ENCODE results near the gene RAF1.

The RAF1 gene

DNA sequence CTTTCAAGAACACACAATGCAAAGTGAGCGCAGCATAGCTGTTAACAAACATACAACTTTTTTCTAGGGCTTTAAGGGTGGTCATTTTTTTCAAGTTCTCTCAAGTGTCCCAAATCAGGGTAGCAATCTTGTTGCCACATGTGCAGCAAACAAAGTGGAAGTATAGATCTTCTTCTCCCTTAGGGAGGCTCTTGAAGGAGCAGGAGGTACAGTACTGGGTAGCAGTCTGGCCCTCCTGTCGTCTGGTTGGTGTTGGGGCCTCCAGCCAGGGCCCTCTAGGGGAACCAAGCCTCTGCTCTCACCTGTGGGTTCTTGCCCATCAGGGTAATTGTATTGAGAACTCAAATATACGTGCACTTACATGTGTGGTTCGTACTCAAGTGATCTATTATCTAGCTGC, 81.2 kb downstream of the RAF1 start:
- TF ChIP-seq, protein P1, sequence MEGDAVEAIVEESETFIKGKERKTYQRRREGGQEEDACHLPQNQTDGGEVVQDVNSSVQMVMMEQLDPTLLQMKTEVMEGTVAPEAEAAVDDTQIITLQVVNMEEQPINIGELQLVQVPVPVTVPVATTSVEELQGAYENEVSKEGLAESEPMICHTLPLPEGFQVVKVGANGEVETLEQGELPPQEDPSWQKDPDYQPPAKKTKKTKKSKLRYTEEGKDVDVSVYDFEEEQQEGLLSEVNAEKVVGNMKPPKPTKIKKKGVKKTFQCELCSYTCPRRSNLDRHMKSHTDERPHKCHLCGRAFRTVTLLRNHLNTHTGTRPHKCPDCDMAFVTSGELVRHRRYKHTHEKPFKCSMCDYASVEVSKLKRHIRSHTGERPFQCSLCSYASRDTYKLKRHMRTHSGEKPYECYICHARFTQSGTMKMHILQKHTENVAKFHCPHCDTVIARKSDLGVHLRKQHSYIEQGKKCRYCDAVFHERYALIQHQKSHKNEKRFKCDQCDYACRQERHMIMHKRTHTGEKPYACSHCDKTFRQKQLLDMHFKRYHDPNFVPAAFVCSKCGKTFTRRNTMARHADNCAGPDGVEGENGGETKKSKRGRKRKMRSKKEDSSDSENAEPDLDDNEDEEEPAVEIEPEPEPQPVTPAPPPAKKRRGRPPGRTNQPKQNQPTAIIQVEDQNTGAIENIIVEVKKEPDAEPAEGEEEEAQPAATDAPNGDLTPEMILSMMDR (IDR thresholded peaks at IDR 0.05) = no peak

DNA sequence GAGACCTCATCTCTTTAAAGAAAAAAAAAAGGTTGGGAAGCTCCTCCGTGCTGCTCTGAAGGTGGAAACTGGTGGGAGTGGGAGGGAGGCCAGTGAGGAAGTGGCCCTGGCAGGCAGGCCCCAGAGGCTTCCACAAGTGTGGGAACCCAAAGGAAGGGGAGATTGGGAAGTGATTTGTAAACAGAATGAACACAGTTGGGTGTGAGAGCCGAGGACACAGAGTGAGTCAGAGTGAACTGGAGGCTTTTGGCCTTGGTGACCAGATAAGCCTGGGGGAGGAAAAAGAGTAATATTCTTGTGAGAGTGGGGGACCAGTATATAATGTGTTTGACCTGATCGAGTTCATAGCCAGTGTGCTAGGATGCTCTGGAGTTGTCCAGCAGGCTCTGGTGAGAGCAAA, 84.0 kb downstream of the RAF1 start:
- TF ChIP-seq, protein P1 (IDR thresholded peaks at IDR 0.05) = no peak

DNA sequence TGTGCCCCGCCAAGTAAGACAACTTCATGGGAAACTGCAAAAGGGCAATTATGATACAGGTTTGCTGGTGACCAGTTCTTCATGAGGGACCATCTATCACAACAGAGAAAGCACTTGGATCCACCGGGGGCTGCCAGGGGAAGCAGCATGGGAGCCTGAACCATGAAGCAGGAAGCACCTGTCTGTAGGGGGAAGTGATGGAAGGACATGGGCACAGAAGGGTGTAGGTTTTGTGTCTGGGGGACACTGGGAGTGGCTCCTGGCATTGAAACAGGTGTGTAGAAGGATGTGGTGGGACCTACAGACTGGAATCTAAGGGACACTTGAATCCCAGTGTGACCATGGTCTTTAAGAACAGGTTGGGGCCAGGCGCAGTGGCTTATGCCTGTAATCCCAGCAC, 84.5 kb downstream of the RAF1 start:
- TF ChIP-seq, protein P1 (IDR thresholded peaks at IDR 0.05) = no peak

DNA sequence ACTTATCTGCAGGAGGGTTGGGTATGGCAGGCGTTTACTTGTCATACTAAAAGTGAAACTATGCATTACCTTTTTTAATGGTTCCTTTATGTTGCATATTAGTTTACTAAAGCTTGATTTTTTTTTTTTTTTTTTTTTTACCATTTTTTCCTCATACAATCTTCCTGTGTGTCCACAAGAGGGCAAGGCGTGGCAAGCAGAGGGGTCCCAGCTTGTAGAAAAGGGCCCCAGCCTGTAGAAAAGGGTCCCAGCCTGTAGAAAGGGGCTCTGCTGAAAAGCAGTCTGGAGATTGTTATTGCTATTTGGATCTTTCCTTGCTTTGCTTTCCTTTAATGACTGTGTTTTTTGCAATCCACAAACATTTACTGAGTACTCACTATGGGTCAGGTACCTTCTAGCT, 85.2 kb downstream of the RAF1 start:
- TF ChIP-seq, protein P1 (IDR thresholded peaks at IDR 0.05) = no peak

DNA sequence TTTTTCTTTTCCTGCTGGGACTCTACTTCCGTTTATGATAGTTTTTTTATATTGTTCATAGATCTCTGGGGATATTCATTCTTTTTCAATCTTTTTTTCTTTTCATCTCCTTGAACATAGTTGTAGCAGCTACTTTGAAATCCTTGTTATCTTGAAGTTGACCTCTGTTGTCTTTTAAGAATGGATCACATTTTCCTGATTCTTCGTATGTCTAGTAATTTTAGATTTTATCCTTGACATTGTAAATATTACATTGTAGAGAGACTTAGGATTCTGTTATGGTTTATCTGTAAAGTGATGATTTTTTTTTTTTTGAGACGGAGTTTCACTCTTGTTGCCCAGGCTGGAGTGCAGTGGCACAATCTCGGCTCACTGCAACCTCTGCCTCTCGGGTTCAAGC, 86.5 kb downstream of the RAF1 start:
- TF ChIP-seq, protein P1 (IDR thresholded peaks at IDR 0.05) = no peak

DNA sequence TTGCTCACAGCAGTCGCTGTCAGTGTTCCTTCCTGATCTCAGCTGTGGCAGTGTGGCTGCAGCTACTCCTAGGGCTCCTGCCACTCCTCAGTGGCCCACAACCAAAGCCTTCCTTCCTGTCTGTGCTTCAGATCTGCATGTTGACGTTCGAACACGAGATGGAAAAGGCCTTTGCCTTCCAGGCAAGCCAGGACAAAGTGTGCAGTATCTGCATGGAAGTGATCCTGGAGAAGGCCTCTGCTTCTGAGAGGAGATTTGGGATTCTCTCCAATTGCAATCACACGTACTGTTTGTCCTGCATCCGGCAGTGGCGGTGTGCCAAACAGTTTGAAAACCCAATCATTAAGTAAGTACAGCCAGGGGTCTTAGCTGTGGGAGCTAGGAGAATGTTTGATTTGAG, 89.3 kb downstream of the RAF1 start:
- TF ChIP-seq, protein P1 (IDR thresholded peaks at IDR 0.05) = no peak

DNA sequence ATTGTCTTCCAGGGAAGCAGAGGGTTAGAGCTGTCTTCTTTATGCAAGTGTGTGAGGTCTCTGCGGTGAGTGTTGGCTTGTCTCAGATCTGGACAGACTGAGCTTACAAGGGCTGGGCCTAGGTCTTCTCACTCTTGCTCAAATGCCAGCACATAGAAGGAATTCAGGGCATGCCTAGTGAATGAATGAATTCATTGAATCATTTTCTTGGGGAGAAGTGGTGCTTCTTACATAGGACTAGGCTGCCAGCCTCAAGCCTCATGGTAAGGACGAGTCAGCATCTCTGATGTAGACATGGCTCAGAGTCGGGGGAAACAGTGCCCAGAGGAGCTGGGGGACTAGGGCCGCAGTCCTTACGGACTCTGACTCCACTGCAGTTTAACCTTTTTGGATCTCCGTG, 89.8 kb downstream of the RAF1 start:
- TF ChIP-seq, protein P1 (IDR thresholded peaks at IDR 0.05) = no peak

DNA sequence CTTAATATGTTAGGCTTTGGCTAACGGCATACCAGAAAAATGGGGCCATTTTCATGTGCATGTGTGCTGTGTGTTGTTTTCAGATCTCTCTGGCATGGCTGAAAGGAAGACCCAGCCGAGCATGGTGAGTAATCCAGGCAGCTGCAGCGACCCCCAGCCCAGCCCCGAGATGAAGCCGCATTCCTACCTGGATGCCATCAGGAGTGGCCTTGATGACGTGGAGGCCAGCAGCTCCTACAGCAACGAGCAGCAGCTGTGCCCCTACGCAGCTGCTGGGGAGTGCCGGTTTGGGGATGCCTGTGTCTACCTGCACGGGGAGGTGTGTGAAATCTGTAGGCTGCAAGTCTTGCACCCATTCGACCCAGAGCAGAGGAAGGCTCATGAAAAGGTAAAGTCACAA, 91.9 kb downstream of the RAF1 start:
- TF ChIP-seq, protein P1 (IDR thresholded peaks at IDR 0.05) = no peak

Data from LNCAP (cell line).